Activated CD4-positive, alpha-beta T cell treated with anti-CD3 and anti-CD28 coated beads, Interleukin-2, amount 10 ng/mL, durations not matched to agents 7 days and 5 days (primary cell): ENCODE results near the gene MAN1B1. TPM values are rescaled to one million over a fixed set of nuclear protein-coding genes. Genes with fewer than 3 reads are reported as not detected.
"Not testable (repeated sequence)": the region's sequence is repeated elsewhere in the genome, so short reads cannot be mapped to it uniquely, and the experiment has no call there.

Experiments
- CTCF ChIA-PET: fragments of 350-600 bp; sonication (Branson Sonifier 250); formaldehyde crosslinking; loops from one replicate; lab custom pipeline; 2021; ENCODE audit warnings: antibody characterized with exemption; lab: Charles Lee
- POLR2A ChIA-PET: fragments of 350-600 bp; sonication (Branson Sonifier 250); formaldehyde crosslinking; loops from one replicate; lab custom pipeline; 2021; ENCODE audit warnings: antibody characterized with exemption; lab: Charles Lee
- DNase-seq: peaks from one replicate; pipeline ENCODE4 v3.0.0-alpha.2; 2020
- H3K27ac Mint-ChIP-seq: one replicate; pipeline ENCODE4 v1.8.0; 2021; ENCODE audit warnings: mild to moderate bottlenecking, moderate library complexity, mixed read lengths
- H3K27me3 Mint-ChIP-seq: one replicate; pipeline ENCODE4 v1.8.0; 2021; ENCODE audit warnings: mixed read lengths
- H3K36me3 Mint-ChIP-seq: one replicate; pipeline ENCODE4 v1.8.0; 2021; ENCODE audit warnings: low read depth, mixed read lengths
- H3K4me1 Mint-ChIP-seq: one replicate; pipeline ENCODE4 v1.8.0; 2021; ENCODE audit warnings: mixed read lengths
- H3K4me3 Mint-ChIP-seq: one replicate; pipeline ENCODE4 v1.8.0; 2021; ENCODE audit warnings: mild to moderate bottlenecking, moderate library complexity, mixed read lengths
- H3K9me3 Mint-ChIP-seq: one replicate; pipeline ENCODE4 v1.8.0; 2021; ENCODE audit warnings: mixed read lengths
- total RNA-seq, 2 experiments: library from RNA; stranded (reverse); gene quantifications; one replicate each; pipeline ENCODE4 v1.2.3, GENCODE V29; 2021

Gene MAN1B1
- total RNA-seq, 2 experiments from 2014 or later = 43.0 to 55.0 TPM

GRCh38 chr9:137135154-137135553, 48.4 kb downstream of the MAN1B1 start:
- DNase-seq, H3K36me3 Mint-ChIP-seq, H3K27ac Mint-ChIP-seq, H3K4me1 Mint-ChIP-seq, H3K9me3 Mint-ChIP-seq, H3K4me3 Mint-ChIP-seq, POLR2A ChIA-PET: not testable (repeated sequence)
- CTCF ChIA-PET = interaction anchor here (0.7 to 1.3 kb wide), 3 partner anchors 20 to 1269 kb away, joined by 3 read pairs; no protein-coding TSS in a partner anchor
- H3K27me3 Mint-ChIP-seq = peaks cover 33% of the 10 kb centered on the region

DNA sequence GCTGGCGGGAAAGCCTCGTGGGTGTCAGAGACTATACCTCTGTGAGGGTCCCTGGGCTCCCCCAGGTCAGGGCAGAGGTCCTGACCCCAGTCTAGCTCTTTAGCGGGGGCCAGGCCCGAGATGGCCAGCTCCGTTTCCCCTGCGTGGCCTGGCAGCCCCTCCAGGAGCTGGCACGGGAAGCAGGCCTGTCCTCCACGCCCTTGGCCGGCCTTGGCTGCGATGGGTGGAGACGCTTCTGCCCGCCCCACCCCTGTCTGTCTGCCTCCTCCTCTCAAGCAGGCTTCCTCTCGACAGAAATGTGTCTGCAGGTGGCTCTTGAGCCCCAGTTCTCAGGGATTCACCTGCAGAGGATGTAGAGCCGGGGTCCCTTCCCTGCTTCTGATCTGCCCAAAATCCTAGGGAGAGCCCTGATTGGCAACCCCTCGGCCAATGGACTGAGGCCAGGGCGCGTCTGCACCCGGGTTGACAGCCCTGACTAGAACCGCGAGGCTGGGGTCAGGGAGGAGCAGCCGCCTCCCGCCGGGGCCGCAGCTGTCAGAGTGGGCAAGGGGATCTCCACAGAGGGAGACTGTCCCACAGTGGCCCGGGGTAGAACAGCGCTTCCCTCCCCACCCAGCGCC, 49.6 kb downstream of the MAN1B1 start:
- DNase-seq = no peak
- H3K27ac Mint-ChIP-seq = no peak overlapping the region
- H3K36me3 Mint-ChIP-seq = no peaks in the 10 kb centered on the region
- POLR2A ChIA-PET = no interaction called here
- H3K4me3 Mint-ChIP-seq = no peak overlapping the region
- no peaks in the 10 kb centered on the region for H3K9me3 Mint-ChIP-seq
- H3K4me1 Mint-ChIP-seq = peaks cover 13% of the 10 kb centered on the region
- peaks cover 43% of the 10 kb centered on the region for H3K27me3 Mint-ChIP-seq
- CTCF ChIA-PET = no interaction called here

DNA sequence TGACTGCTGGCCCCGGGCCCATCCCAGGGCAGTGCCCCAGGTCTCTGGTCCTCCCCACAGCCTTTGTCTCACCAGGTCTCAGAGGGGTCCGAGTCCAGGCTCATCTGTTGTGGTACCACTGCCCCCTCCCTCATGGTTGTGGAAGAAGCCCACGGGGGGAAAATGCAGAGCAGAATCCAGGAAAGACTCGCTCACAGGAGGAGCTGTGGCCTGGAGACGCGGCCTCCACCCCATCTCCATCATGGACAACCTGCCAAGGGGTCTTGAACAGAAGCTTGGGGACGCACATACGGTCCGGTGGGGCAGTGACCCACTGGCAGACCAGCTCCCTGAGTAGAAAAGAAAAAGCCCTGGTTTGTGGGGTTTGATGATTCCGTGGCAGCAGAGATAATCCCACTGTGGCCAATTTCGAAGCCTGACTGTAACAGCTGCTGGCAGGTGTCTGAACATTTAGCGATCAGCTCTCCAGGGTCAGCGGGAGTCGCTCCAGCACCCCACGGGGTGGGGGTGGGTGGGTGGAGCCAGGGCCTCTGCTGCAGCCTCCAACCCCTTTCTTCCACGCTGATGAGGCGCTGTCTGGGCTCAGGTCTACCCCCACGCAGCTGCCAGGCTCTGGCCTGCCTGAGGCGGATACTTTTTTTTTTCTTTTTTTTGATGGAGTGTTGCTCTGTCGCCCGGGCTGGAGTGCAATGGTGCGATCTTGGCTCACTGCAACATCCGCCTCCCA, 50.3 kb downstream of the MAN1B1 start:
- Mint-ChIP-seq H3K4me3 (no peak overlapping the region), H3K36me3 (no peaks in the 10 kb centered on the region), H3K27ac (no peak overlapping the region), H3K4me1 (peaks cover 13% of the 10 kb centered on the region), H3K27me3 (peaks cover 48% of the 10 kb centered on the region), H3K9me3 (no peaks in the 10 kb centered on the region)
- no peak for DNase-seq
- ChIA-PET CTCF (interaction anchor here (0.7 to 1.5 kb wide), 3 partner anchors 67 to 89 kb away, joined by 3 to 4 read pairs (median 3); partner anchors contain the start of gene SAPCD2), POLR2A (no interaction called here)

GRCh38 chr9:137138058-137138721, 51.4 kb downstream of the MAN1B1 start:
- no peak overlapping the region for H3K27ac Mint-ChIP-seq
- H3K9me3 Mint-ChIP-seq = no peaks in the 10 kb centered on the region
- no peaks in the 10 kb centered on the region for H3K36me3 Mint-ChIP-seq
- peaks cover 50% of the 10 kb centered on the region for H3K27me3 Mint-ChIP-seq
- ChIA-PET CTCF (interaction anchor here (0.7 to 2.4 kb wide), 4 partner anchors 9 to 70 kb away, joined by 3 to 9 read pairs (median 4); partner anchors contain the start of gene SAPCD2), POLR2A (no interaction called here)
- DNase-seq = no peak
- H3K4me1 Mint-ChIP-seq = peaks cover 14% of the 10 kb centered on the region
- H3K4me3 Mint-ChIP-seq = no peak overlapping the region

GRCh38 chr9:137138722-137139467, 52.1 kb downstream of the MAN1B1 start, which contains the start of gene GRIN1:
Gene GRIN1, plus strand, starts transcription at chr9:137139154. Its CDS starts 333 bp downstream, at chr9:137139487.
- CTCF ChIA-PET = interaction anchor here (1.1 to 2.4 kb wide), 3 partner anchors 9 to 11 kb away, joined by 3 to 9 read pairs (median 4); no protein-coding TSS in a partner anchor
- DNase-seq = peak; percentile 45
- Mint-ChIP-seq H3K36me3 (no peaks in the 10 kb centered on the region), H3K9me3 (no peaks in the 10 kb centered on the region), H3K4me3 (no peak within 1 kb of the TSS), H3K4me1 (peaks cover 14% of the 10 kb centered on the region), H3K27me3 (peaks cover 50% of the 10 kb centered on the region), H3K27ac (no peak within 1 kb of the TSS)
- POLR2A ChIA-PET = no interaction called here

GRCh38 chr9:137139468-137140150, 52.8 kb downstream of the MAN1B1 start:
- CTCF ChIA-PET = interaction anchor here (1.1 to 2.4 kb wide), 2 partner anchors 10 kb away, joined by 4 to 9 read pairs; no protein-coding TSS in a partner anchor
- DNase-seq = no peak
- no peaks in the 10 kb centered on the region for H3K9me3 Mint-ChIP-seq
- POLR2A ChIA-PET = no interaction called here
- H3K27me3 Mint-ChIP-seq = peaks cover 48% of the 10 kb centered on the region
- no peak overlapping the region for H3K27ac Mint-ChIP-seq
- no peaks in the 10 kb centered on the region for H3K36me3 Mint-ChIP-seq
- no peak overlapping the region for H3K4me3 Mint-ChIP-seq
- H3K4me1 Mint-ChIP-seq = peaks cover 14% of the 10 kb centered on the region

- Mint-ChIP-seq H3K4me1 (peaks cover 14% of the 10 kb centered on the region), H3K27me3 (peaks cover 48% of the 10 kb centered on the region), H3K27ac (no peak overlapping the region), H3K36me3 (no peaks in the 10 kb centered on the region), H3K9me3 (no peaks in the 10 kb centered on the region), H3K4me3 (no peak overlapping the region)
- no peak for DNase-seq
- ChIA-PET CTCF (interaction anchor here (1.1 to 2.4 kb wide), 4 partner anchors 9 to 94 kb away, joined by 4 to 9 read pairs (median 4); partner anchors contain the start of gene NPDC1), POLR2A (no interaction called here)
Measured at GRCh38 chr9:137140151-137141012, 53.6 kb downstream of the MAN1B1 start.

- Mint-ChIP-seq H3K27me3 (peaks cover 43% of the 10 kb centered on the region), H3K9me3 (no peaks in the 10 kb centered on the region), H3K27ac (no peak overlapping the region), H3K4me3 (no peak overlapping the region), H3K36me3 (no peaks in the 10 kb centered on the region), H3K4me1 (peaks cover 14% of the 10 kb centered on the region)
- no peak for DNase-seq
- CTCF ChIA-PET = interaction anchor here (1.4 to 1.7 kb wide), 2 partner anchors 12 to 95 kb away, joined by 4 read pairs; partner anchors contain the start of gene NPDC1
- POLR2A ChIA-PET = no interaction called here
Measured at GRCh38 chr9:137141050-137141810, 54.4 kb downstream of the MAN1B1 start.

GRCh38 chr9:137141976-137142936, 55.5 kb downstream of the MAN1B1 start:
- Mint-ChIP-seq H3K27ac (no peak overlapping the region), H3K36me3 (no peaks in the 10 kb centered on the region), H3K9me3 (no peaks in the 10 kb centered on the region), H3K27me3 (peaks cover 43% of the 10 kb centered on the region), H3K4me3 (no peak overlapping the region), H3K4me1 (peaks cover 14% of the 10 kb centered on the region)
- ChIA-PET CTCF (interaction anchor here (1.7 kb wide), 1 partner anchor 13 kb away, joined by 4 read pairs; no protein-coding TSS in a partner anchor), POLR2A (no interaction called here)
- DNase-seq = no peak

DNA sequence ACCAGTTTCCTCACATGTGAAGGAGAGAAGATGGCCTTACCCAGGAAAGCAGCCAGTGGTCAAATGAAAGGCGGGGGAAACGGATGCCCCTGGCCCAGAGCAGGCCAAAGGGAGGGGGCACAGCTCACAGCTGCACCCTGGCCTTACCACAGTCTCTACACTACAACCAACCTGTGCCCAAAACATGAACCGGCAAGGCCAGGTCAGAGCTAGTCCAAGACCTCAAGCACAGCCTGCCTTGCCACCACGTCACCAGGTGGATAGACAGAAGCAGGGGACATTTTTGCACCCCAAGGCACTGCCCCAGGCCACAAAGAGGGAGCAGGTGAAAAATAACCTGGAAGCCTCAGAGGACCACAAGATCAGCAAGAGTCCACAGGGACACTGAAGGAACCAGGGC, 56.7 kb downstream of the MAN1B1 start:
- CTCF ChIA-PET = no interaction called here
- H3K27ac Mint-ChIP-seq = no peak overlapping the region
- H3K36me3 Mint-ChIP-seq = no peaks in the 10 kb centered on the region
- no peaks in the 10 kb centered on the region for H3K9me3 Mint-ChIP-seq
- H3K4me3 Mint-ChIP-seq = no peak overlapping the region
- H3K27me3 Mint-ChIP-seq = peaks cover 33% of the 10 kb centered on the region
- H3K4me1 Mint-ChIP-seq = peaks cover 10% of the 10 kb centered on the region
- POLR2A ChIA-PET = no interaction called here
- no peak for DNase-seq
